Measurements from ENCODE around the gene KCNE4.

The KCNE4 gene

GRCh38 chr2:223051693-223052289 is at the start of gene KCNE4:
Gene KCNE4 (plus strand): TSS chr2:223052190. CDS start chr2:223052831, 641 bp downstream.
- Histone ChIP-seq H3K27ac (ENCODE audit: poor library complexity, severe bottlenecking) (no peak within 1 kb of the TSS), H3K4me1 (ENCODE audit: insufficient read depth, poor library complexity, severe bottlenecking) (no peaks in the 10 kb centered on the region), H3K4me3 (ENCODE audit: severe bottlenecking) (peak within 1 kb of the TSS; percentile 3), H3K36me3 (ENCODE audit: low read depth) (no peaks in the 10 kb centered on the region), H3K27me3 (ENCODE audit: insufficient read depth, poor library complexity, severe bottlenecking) (no peaks in the 10 kb centered on the region), H3K9me3 (ENCODE audit: severe bottlenecking) (no peaks in the 10 kb centered on the region)
- DNase-seq (ENCODE audit: low spot score), result no peak
- peak; percentile 35; the same call in 2 of the 3 replicates for ATAC-seq (ENCODE audit: low read depth)
- no peak for TF ChIP-seq CTCF (IDR thresholded peaks at IDR 0.05; ENCODE audit: poor library complexity, severe bottlenecking)

- Histone ChIP-seq H3K27me3 (ENCODE audit: insufficient read depth, poor library complexity, severe bottlenecking) (no peaks in the 10 kb centered on the region), H3K36me3 (ENCODE audit: low read depth) (no peaks in the 10 kb centered on the region), H3K27ac (ENCODE audit: poor library complexity, severe bottlenecking) (no peak overlapping the region), H3K4me3 (ENCODE audit: severe bottlenecking) (no peak overlapping the region), H3K4me1 (ENCODE audit: insufficient read depth, poor library complexity, severe bottlenecking) (no peaks in the 10 kb centered on the region), H3K9me3 (ENCODE audit: severe bottlenecking) (no peaks in the 10 kb centered on the region)
- ATAC-seq (ENCODE audit: low read depth) (no peak), DNase-seq (ENCODE audit: low spot score) (no peak)
- no peak for TF ChIP-seq CTCF (IDR thresholded peaks at IDR 0.05; ENCODE audit: poor library complexity, severe bottlenecking)
These were observed 48.8 kb upstream of the KCNE4 start for GRCh38 chr2:223003191-223003590.

GRCh38 chr2:223005496-223005895 is 46.5 kb upstream of the KCNE4 start:
- Histone ChIP-seq H3K27me3 (ENCODE audit: insufficient read depth, poor library complexity, severe bottlenecking) (no peaks in the 10 kb centered on the region), H3K27ac (ENCODE audit: poor library complexity, severe bottlenecking) (no peak overlapping the region), H3K4me3 (ENCODE audit: severe bottlenecking) (no peak overlapping the region), H3K9me3 (ENCODE audit: severe bottlenecking) (no peaks in the 10 kb centered on the region), H3K36me3 (ENCODE audit: low read depth) (no peaks in the 10 kb centered on the region), H3K4me1 (ENCODE audit: insufficient read depth, poor library complexity, severe bottlenecking) (peaks cover 1% of the 10 kb centered on the region)
- DNase-seq (ENCODE audit: low spot score), result no peak
- no peak for ATAC-seq (ENCODE audit: low read depth)
- TF ChIP-seq CTCF (IDR thresholded peaks at IDR 0.05; ENCODE audit: poor library complexity, severe bottlenecking), result no peak

GRCh38 chr2:223007531-223007930 is 44.5 kb upstream of the KCNE4 start:
- Histone ChIP-seq H3K36me3 (ENCODE audit: low read depth) (no peaks in the 10 kb centered on the region), H3K4me1 (ENCODE audit: insufficient read depth, poor library complexity, severe bottlenecking) (peaks cover 7% of the 10 kb centered on the region), H3K4me3 (ENCODE audit: severe bottlenecking) (no peak overlapping the region), H3K27me3 (ENCODE audit: insufficient read depth, poor library complexity, severe bottlenecking) (no peaks in the 10 kb centered on the region), H3K27ac (ENCODE audit: poor library complexity, severe bottlenecking) (no peak overlapping the region), H3K9me3 (ENCODE audit: severe bottlenecking) (no peaks in the 10 kb centered on the region)
- ATAC-seq (ENCODE audit: low read depth) (no peak), DNase-seq (ENCODE audit: low spot score) (no peak)
- no peak for TF ChIP-seq CTCF (IDR thresholded peaks at IDR 0.05; ENCODE audit: poor library complexity, severe bottlenecking)

GRCh38 chr2:223008162-223008561 is 43.8 kb upstream of the KCNE4 start:
- ATAC-seq (ENCODE audit: low read depth), result no peak
- Histone ChIP-seq H3K36me3 (ENCODE audit: low read depth) (no peaks in the 10 kb centered on the region), H3K27me3 (ENCODE audit: insufficient read depth, poor library complexity, severe bottlenecking) (no peaks in the 10 kb centered on the region), H3K27ac (ENCODE audit: poor library complexity, severe bottlenecking) (no peak overlapping the region), H3K9me3 (ENCODE audit: severe bottlenecking) (no peaks in the 10 kb centered on the region), H3K4me3 (ENCODE audit: severe bottlenecking) (no peak overlapping the region), H3K4me1 (ENCODE audit: insufficient read depth, poor library complexity, severe bottlenecking) (peaks cover 7% of the 10 kb centered on the region)
- DNase-seq (ENCODE audit: low spot score), result no peak
- TF ChIP-seq CTCF (IDR thresholded peaks at IDR 0.05; ENCODE audit: poor library complexity, severe bottlenecking), result no peak
